ENCODE results near the gene LRRC10B.

Gene LRRC10B

DNA sequence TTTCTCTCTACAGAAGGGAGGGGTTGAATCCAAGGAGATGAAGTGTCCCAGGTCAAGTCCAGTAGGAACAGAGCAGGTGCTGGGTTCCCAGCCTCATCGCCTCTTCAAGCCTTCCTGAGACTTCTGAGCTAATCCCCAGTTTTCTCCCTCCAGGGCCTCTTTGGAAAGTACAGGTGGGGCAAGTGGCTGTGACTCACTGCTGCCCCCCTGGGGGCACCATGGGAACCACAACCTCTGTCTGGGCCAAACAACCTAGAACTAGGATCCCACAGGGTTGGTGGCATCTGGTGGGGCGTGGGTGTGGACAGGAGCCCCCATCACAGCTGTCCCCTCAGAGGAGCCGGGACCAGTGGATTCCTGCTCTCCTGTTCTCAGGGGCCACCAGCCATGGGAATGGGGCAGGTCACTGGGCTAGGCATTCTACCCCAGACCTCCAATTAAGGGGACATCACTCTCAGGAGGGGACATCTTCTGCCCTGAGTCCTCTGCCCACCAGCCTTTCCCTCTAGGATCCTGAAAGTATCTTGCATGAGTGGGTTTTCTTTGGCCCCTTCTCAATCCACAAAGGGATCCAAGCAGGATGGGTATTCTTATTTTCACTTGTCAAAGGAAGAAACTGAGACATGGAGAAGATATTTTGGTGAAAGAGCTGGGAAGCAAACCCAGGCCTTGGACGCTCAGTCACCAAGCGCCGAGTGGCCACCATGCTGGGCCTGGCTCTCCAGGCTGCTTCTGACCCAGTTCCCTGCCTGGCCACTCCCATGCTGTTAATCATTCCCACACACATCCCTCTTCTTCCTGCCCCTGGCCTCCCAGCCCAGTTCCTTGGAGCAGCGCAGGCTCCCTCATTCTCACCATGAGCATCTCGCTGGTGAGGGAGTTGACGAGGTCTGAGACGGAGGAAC is 23.8 kb downstream of the LRRC10B start:
- DNase-seq (ENCODE audit: extremely low spot score), result peak; percentile 85
- TF ChIP-seq, protein P1, sequence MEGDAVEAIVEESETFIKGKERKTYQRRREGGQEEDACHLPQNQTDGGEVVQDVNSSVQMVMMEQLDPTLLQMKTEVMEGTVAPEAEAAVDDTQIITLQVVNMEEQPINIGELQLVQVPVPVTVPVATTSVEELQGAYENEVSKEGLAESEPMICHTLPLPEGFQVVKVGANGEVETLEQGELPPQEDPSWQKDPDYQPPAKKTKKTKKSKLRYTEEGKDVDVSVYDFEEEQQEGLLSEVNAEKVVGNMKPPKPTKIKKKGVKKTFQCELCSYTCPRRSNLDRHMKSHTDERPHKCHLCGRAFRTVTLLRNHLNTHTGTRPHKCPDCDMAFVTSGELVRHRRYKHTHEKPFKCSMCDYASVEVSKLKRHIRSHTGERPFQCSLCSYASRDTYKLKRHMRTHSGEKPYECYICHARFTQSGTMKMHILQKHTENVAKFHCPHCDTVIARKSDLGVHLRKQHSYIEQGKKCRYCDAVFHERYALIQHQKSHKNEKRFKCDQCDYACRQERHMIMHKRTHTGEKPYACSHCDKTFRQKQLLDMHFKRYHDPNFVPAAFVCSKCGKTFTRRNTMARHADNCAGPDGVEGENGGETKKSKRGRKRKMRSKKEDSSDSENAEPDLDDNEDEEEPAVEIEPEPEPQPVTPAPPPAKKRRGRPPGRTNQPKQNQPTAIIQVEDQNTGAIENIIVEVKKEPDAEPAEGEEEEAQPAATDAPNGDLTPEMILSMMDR (IDR thresholded peaks at IDR 0.05; ENCODE audit: control extremely low read depth, extremely low read depth, low read depth, missing control alignments), result peak; percentile 87
- CTCF ChIA-PET, result interaction anchor here (0.6 to 4.8 kb wide), 21 partner anchors 7 to 177 kb away, joined by 3 to 35 read pairs (median 5); no protein-coding TSS in a partner anchor
- POLR2A ChIA-PET, result interaction anchor here (0.6 kb wide), 1 partner anchor 204 kb away, joined by 4 read pairs; no protein-coding TSS in a partner anchor

DNA sequence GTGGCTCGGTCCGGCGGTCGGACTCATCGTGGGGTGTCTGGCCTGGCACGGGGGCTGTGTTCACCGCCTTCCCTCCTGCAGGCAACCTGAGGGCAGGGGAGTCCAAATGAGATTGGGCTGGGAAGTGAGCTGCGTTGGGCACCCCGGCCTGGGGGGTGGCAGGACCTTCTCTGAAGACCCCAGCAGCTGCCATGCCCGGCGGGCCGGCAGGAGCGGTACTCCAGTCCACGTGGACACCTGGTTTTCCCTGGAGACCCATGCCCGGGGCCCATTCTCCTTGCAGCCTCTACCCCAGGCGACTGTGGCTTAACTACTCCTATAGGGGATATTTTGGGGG is 24.5 kb downstream of the LRRC10B start:
- TF ChIP-seq, protein P1 (IDR thresholded peaks at IDR 0.05; ENCODE audit: control extremely low read depth, extremely low read depth, low read depth, missing control alignments), result no peak
- POLR2A ChIA-PET, result no interaction called here
- CTCF ChIA-PET, result interaction anchor here (1.7 to 4.8 kb wide), 7 partner anchors 9 to 98 kb away, joined by 4 to 35 read pairs (median 11); no protein-coding TSS in a partner anchor
- DNase-seq (ENCODE audit: extremely low spot score), result no peak

DNA sequence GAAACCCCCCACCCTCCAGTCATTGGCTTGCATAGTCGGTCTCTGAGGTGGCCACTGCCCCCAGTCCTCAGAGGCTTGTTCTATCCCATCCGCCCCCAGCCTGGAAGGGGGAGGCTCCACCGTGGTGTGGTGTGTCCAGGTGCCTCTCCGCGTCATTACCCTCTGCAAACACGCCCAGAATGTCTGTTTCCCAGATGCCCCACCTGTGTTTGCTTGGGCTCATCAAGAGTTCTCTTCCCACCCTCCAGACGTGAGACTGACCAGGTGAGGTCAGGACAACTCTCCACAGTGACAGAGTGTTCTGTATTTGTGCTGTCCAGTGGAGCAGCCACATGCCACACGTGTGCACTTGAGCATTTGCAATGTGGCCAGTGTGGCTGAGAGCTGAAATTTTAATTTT is 24.9 kb downstream of the LRRC10B start:
- DNase-seq (ENCODE audit: extremely low spot score), result no peak
- ChIA-PET CTCF (interaction anchor here (0.8 to 4.8 kb wide), 6 partner anchors 12 to 99 kb away, joined by 3 to 35 read pairs (median 10); no protein-coding TSS in a partner anchor), POLR2A (no interaction called here)
- TF ChIP-seq, protein P1 (IDR thresholded peaks at IDR 0.05; ENCODE audit: control extremely low read depth, extremely low read depth, low read depth, missing control alignments), result no peak

DNA sequence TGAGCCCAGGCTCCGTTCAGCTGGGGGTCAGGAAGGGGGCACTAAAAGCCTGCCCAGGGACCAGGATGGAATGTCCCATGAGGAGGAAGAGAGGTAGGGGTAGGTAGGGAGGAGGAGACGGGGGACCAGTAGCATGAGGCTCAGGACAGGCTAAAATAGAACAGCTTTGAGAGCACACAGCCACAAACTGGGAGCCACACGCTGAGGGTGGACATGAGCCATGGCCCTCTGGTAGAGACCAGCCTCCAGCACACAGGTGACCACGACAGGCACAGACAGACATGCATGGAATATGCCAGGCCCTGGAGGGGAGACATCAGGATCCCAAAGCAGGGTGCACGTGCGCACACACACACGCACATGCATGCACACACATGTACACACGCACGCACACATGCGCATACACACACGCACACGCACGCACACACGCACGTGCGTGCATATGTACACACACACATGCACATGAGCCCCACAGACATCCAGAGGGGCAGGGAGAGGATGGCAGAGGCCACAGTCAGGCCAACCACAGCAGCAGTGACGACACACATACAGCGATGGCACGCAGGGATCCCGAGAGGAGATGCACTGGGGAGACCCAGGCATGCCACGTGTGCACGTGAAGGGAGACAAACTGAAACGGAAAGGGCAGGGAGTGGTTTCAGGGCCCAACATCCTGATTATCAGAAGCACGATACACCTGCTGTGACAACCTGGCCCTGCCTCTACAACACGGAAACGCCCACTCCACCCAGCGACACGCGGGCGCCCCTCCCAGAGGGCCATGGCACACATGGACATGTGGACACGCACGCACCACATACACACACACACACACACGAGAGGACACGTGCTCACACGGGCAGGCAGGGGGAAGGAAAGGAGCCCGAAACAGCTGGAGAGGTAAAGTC is 25.7 kb downstream of the LRRC10B start:
- TF ChIP-seq, protein P1 (IDR thresholded peaks at IDR 0.05; ENCODE audit: control extremely low read depth, extremely low read depth, low read depth, missing control alignments), result no peak
- no peak for DNase-seq (ENCODE audit: extremely low spot score)
- ChIA-PET POLR2A (no interaction called here), CTCF (interaction anchor here (0.8 to 4.8 kb wide), 5 partner anchors 12 to 99 kb away, joined by 3 to 25 read pairs (median 4); no protein-coding TSS in a partner anchor)

DNA sequence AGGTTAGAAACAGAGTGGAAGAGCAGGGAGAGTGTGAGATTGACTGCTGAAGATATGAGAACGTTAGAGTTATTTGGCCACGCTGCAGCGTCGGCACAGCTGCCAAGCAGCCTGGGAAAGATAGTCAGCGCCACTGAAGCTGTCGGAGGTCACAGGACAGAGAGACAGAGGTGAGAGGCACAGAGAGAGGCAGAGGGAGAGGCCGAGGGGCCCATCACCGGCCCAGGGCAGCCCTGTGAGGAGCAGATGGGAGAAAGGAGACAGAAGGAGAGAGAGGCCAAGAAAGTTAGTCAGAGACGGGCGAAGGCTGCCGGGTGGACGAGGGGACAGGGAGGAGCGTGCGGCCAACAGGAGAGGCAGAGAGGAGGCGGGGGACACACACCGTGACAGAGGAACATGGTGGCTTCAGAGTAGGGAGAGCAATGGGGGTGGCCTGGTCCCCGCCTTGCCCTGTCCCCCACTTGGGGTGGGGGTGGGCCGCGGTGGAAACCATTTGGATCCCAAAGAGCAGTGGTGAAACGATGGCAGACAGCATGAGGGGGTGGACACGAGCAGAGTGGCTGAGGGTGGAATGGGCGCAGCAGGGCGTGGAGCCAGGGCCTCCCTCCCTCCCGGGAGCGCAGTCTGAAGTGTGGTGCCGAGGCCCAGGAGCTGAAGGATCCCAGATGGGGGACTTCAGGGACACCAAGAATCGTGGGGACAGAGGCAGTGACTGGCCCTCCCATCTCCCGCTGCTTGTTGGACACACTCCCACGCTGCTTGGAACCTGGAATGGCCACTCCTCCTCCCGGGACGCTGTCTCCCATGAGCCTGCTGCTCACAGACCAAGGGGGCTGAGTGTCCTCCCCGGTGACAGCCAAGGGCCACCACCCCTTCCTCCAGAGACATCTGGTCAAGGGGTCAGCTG is 26.6 kb downstream of the LRRC10B start:
- ChIA-PET POLR2A (no interaction called here), CTCF (interaction anchor here (1.4 to 1.7 kb wide), 4 partner anchors 14 to 89 kb away, joined by 4 to 5 read pairs (median 4); no protein-coding TSS in a partner anchor)
- TF ChIP-seq, protein P1 (IDR thresholded peaks at IDR 0.05; ENCODE audit: control extremely low read depth, extremely low read depth, low read depth, missing control alignments), result no peak
- DNase-seq (ENCODE audit: extremely low spot score), result no peak
